ENCODE data around the gene DNAJB12.
"Not testable (repeated sequence)": the region's sequence is repeated elsewhere in the genome, so short reads cannot be mapped to it uniquely, and the experiment has no call there.

GRCh38 chr10:72307711-72308110, 47.0 kb downstream of the DNAJB12 start:
- TF ChIP-seq ZNF274 (IDR thresholded peaks at IDR 0.05; ENCODE audit: low read depth, low read length); CTCF (IDR thresholded peaks at IDR 0.05 in 2 of 3, conservative IDR thresholded peaks at IDR 0.05 in 1 of 3; ENCODE audit: borderline replicate concordance in 1 of 3, insufficient read depth in 1 of 3, low read depth in 2 of 3, low read length in 2 of 3): not testable (repeated sequence)

Measured in HCT116 (cell line).